ENCODE results near the gene HTATSF1. TPM values are rescaled to one million over a fixed set of nuclear protein-coding genes. Genes with fewer than 3 reads are reported as not detected.

The HTATSF1 gene, protein sequence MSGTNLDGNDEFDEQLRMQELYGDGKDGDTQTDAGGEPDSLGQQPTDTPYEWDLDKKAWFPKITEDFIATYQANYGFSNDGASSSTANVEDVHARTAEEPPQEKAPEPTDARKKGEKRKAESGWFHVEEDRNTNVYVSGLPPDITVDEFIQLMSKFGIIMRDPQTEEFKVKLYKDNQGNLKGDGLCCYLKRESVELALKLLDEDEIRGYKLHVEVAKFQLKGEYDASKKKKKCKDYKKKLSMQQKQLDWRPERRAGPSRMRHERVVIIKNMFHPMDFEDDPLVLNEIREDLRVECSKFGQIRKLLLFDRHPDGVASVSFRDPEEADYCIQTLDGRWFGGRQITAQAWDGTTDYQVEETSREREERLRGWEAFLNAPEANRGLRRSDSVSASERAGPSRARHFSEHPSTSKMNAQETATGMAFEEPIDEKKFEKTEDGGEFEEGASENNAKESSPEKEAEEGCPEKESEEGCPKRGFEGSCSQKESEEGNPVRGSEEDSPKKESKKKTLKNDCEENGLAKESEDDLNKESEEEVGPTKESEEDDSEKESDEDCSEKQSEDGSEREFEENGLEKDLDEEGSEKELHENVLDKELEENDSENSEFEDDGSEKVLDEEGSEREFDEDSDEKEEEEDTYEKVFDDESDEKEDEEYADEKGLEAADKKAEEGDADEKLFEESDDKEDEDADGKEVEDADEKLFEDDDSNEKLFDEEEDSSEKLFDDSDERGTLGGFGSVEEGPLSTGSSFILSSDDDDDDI
- total RNA-seq (2013): 29.5 TPM
- polyA plus RNA-seq (10 to 100 TPM in 2 of 3 donors, 1 to 10 TPM in 1; 1.9 to 20.5 (median 14.2) TPM), polyA minus RNA-seq (10.4 and 20.1 TPM in 2 replicates), total RNA-seq (6.3 to 38.8 (median 27.5) reads per million in 11 experiments)

DNA sequence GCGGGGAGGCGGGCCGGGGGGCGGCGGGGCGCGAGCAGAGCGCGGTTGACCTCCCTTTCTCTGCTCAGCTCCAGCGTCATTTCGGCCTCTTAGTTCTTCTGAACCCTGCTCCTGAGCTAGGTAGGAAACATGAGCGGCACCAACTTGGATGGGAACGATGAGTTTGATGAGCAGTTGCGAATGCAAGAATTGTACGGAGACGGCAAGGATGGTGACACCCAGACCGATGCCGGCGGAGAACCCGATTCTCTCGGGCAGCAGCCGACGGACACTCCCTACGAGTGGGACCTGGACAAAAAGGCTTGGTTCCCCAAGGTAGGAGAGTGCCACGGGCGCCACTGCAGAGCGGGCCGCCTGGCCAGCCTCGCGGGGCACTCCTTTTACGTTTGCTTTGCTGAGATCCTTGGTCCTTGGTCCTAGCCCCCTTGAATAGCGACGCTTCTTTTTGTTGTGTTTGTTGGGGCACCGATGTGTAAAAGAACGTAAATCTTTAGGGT, at the start of gene HTATSF1:
Gene HTATSF1, plus strand, starts transcription at position 37 of the 497 bp plus-strand sequence. Its CDS starts 93 bp downstream, at position 130.
- Mint-ChIP-seq H3K9me3 (peaks cover 0 to 6% (median 0%) of the 10 kb centered on the region in 7 donors), H3K27me3 (ENCODE audit: low read depth in 3 of 3) (peaks cover 0 to 3% (median 0%) of the 10 kb centered on the region in 3 donors), H3K4me3 (peak within 1 kb of the TSS; percentile 85 to 91), H3K27ac (peak within 1 kb of the TSS; percentile 92 to 97 (median 95)), H3K36me3 (peaks cover 10 to 15% of the 10 kb centered on the region in 2 donors), H3K4me1 (peaks cover 22% of the 10 kb centered on the region)
- Histone ChIP-seq H3K79me2 (ENCODE audit: insufficient read depth, low read length) (peaks cover 15% of the 10 kb centered on the region), H2AFZ (ENCODE audit: insufficient read depth, low read depth, low read length, poor library complexity, severe bottlenecking) (peak within 1 kb of the TSS; percentile 80), H3K4me2 (replicated peaks; ENCODE audit: extremely low read depth, low read length, poor library complexity, severe bottlenecking) (peak within 1 kb of the TSS; percentile 76), H3K27ac (ENCODE audit: low read depth in 1 of 2, low read length in 2 of 2) (peak within 1 kb of the TSS; percentile 74 to 87), H3K4me1 (ENCODE audit: control insufficient read depth in 1 of 2, insufficient read depth in 2 of 2, low read length in 2 of 2) (peaks cover 17 to 27% of the 10 kb centered on the region in 2 donors), H3K9ac (ENCODE audit: insufficient read depth, low read length, poor library complexity, severe bottlenecking) (peak within 1 kb of the TSS; percentile 72), H4K20me1 (ENCODE audit: insufficient read depth, low read length) (no peaks in the 10 kb centered on the region), H3K9me3 (replicated peaks in 1 of 2; ENCODE audit: control insufficient read depth in 1 of 2, insufficient read depth in 1 of 2, low read length in 2 of 2) (no peaks in the 10 kb centered on the region), H3K36me3 (replicated peaks in 1 of 2; ENCODE audit: control insufficient read depth in 1 of 2, insufficient read depth in 2 of 2, low read length in 2 of 2) (peaks cover 20 to 29% of the 10 kb centered on the region in 2 donors), H3K27me3 (ENCODE audit: control insufficient read depth in 2 of 2, insufficient read depth in 2 of 2, low read length in 2 of 2) (no peaks in the 10 kb centered on the region), H3K4me3 (replicated peaks in 1 of 3; ENCODE audit: low read depth in 2 of 3, low read length in 3 of 3) (peak within 1 kb of the TSS; percentile 72 to 98 (median 80))
- DNase-seq: peak; percentile 0 to 7 (median 3)
- TF ChIP-seq, protein P1, sequence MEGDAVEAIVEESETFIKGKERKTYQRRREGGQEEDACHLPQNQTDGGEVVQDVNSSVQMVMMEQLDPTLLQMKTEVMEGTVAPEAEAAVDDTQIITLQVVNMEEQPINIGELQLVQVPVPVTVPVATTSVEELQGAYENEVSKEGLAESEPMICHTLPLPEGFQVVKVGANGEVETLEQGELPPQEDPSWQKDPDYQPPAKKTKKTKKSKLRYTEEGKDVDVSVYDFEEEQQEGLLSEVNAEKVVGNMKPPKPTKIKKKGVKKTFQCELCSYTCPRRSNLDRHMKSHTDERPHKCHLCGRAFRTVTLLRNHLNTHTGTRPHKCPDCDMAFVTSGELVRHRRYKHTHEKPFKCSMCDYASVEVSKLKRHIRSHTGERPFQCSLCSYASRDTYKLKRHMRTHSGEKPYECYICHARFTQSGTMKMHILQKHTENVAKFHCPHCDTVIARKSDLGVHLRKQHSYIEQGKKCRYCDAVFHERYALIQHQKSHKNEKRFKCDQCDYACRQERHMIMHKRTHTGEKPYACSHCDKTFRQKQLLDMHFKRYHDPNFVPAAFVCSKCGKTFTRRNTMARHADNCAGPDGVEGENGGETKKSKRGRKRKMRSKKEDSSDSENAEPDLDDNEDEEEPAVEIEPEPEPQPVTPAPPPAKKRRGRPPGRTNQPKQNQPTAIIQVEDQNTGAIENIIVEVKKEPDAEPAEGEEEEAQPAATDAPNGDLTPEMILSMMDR (IDR thresholded peaks at IDR 0.05): no peak
- 0% methylated on average over 26 of the region's 35 CpGs for WGBS (ENCODE audit: insufficient coverage)
- intact Hi-C loops (cut with micrococcal nuclease): no loop called here

DNA sequence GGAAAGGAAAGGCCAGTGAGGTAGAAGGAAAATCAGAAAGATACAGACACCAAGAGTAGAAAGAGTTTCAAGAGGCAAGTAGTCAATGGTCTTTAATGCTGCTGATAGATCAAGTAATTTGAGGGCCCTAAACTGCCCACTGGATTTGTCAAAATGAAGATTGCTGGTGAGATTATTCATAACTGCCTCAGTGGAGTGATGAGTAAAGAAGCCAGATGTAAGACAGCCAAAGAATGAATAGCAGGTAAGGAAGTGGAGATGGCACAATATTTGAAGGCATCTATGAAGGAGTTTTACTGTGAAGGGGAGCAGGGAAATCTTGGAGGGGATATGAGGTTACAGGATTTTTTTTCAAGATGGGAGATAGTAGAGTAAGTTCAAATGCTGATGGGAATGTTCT, 49.4 kb upstream of the HTATSF1 start:
- Histone ChIP-seq H3K9ac (ENCODE audit: insufficient read depth, low read length, poor library complexity, severe bottlenecking) (no peak overlapping the region), H3K4me3 (replicated peaks in 1 of 3; ENCODE audit: low read depth in 2 of 3, low read length in 3 of 3) (no peak overlapping the region), H3K4me1 (ENCODE audit: control insufficient read depth in 1 of 2, insufficient read depth in 2 of 2, low read length in 2 of 2) (no peaks in the 10 kb centered on the region), H2AFZ (ENCODE audit: insufficient read depth, low read depth, low read length, poor library complexity, severe bottlenecking) (no peak overlapping the region), H3K36me3 (replicated peaks in 1 of 2; ENCODE audit: control insufficient read depth in 1 of 2, insufficient read depth in 2 of 2, low read length in 2 of 2) (no peaks in the 10 kb centered on the region), H3K4me2 (replicated peaks; ENCODE audit: extremely low read depth, low read length, poor library complexity, severe bottlenecking) (no peak overlapping the region), H3K9me3 (replicated peaks in 1 of 2; ENCODE audit: control insufficient read depth in 1 of 2, insufficient read depth in 1 of 2, low read length in 2 of 2) (no peaks in the 10 kb centered on the region), H4K20me1 (ENCODE audit: insufficient read depth, low read length) (no peaks in the 10 kb centered on the region), H3K27ac (ENCODE audit: low read depth in 1 of 2, low read length in 2 of 2) (no peak overlapping the region), H3K27me3 (ENCODE audit: control insufficient read depth in 2 of 2, insufficient read depth in 2 of 2, low read length in 2 of 2) (no peaks in the 10 kb centered on the region), H3K79me2 (ENCODE audit: insufficient read depth, low read length) (no peaks in the 10 kb centered on the region)
- no peak overlapping the region for H3K4me3 Mint-ChIP-seq
- peaks cover 0 to 5% (median 4%) of the 10 kb centered on the region in 7 donors for H3K9me3 Mint-ChIP-seq
- TF ChIP-seq, protein P1 (IDR thresholded peaks at IDR 0.05): no peak
- H3K27me3 Mint-ChIP-seq (ENCODE audit: low read depth in 3 of 3): no peaks in the 10 kb centered on the region
- intact Hi-C loops (cut with micrococcal nuclease): no loop called here
- H3K27ac Mint-ChIP-seq: no peak overlapping the region
- no peaks in the 10 kb centered on the region for H3K4me1 Mint-ChIP-seq
- DNase-seq: no peak
- H3K36me3 Mint-ChIP-seq: no peaks in the 10 kb centered on the region

Measured in CD14-positive monocyte (primary cell).